A549 (cell line): ENCODE data around the gene SEMA6B.

Source experiments
- CBX2 ChIP-seq: fragments of 200-600 bp; sonication (generic); IDR thresholded peaks from 2 replicates; pipeline ENCODE4 v1.6.1; 2016; ENCODE audit warnings: low read depth, mild to moderate bottlenecking, borderline replicate concordance
- CEBPB ChIP-seq, 2 experiments: fragments of >200 bp in 1 of 2; sonication (Bioruptor Twin) in 1 of 2; formaldehyde crosslinking in 1 of 2; IDR thresholded peaks; 2 replicates each; pipeline ENCODE4 v1.6.1; 2012 to 2016
- HOXB13 ChIP-seq: fragments of 250-450 bp; sonication (Bioruptor Pico); IDR thresholded peaks from 2 replicates; pipeline ENCODE4 v1.5.0; 2020; ENCODE audit warnings: low read depth, mild to moderate bottlenecking, moderate library complexity
- KDM1A ChIP-seq: fragments of 200-600 bp; sonication (generic); IDR thresholded peaks from 2 replicates; pipeline ENCODE4 v1.6.1; 2016; ENCODE audit warnings: low read depth, mild to moderate bottlenecking
- POLR2A ChIP-seq: IDR thresholded peaks from 2 replicates; pipeline ENCODE4 v1.6.1; 2012; ENCODE audit warnings: mild to moderate bottlenecking, low read length
- RAD21 ChIP-seq, 2 experiments: fragments of >200 bp in 1 of 2; sonication (Bioruptor Twin) in 1 of 2; formaldehyde crosslinking in 1 of 2; IDR thresholded peaks in 1 of 2; conservative IDR thresholded peaks in 1 of 2; 2 replicates in 1 of 2; 3 replicates in 1 of 2; pipeline ENCODE4 v1.6.1; 2012 to 2018; ENCODE audit warnings: inconsistent platforms in 1 of 2
- RCOR1 ChIP-seq: fragments of 150-350 bp; IDR thresholded peaks from 2 replicates; pipeline ENCODE4 v1.6.1; 2014; ENCODE audit warnings: antibody characterized with exemption, low read length, low read depth
- ZC3H11A ChIP-seq: fragments of 450-650 bp; IDR thresholded peaks from 2 replicates; pipeline ENCODE4 v1.6.1; 2014; ENCODE audit warnings: antibody characterized with exemption, mild to moderate bottlenecking
- TF ChIP-seq, protein P1 (sequence below): IDR thresholded peaks from 2 replicates; pipeline ENCODE4 v1.6.1; 2012
- TF ChIP-seq, protein P2 (sequence below): IDR thresholded peaks from 2 replicates; pipeline ENCODE4 v1.6.1; 2012
- TF ChIP-seq, protein P3 (sequence below): fragments of >200 bp; sonication (Bioruptor Twin); formaldehyde crosslinking; IDR thresholded peaks from 3 replicates; pipeline ENCODE4 v1.5.1; 2016

DNA sequence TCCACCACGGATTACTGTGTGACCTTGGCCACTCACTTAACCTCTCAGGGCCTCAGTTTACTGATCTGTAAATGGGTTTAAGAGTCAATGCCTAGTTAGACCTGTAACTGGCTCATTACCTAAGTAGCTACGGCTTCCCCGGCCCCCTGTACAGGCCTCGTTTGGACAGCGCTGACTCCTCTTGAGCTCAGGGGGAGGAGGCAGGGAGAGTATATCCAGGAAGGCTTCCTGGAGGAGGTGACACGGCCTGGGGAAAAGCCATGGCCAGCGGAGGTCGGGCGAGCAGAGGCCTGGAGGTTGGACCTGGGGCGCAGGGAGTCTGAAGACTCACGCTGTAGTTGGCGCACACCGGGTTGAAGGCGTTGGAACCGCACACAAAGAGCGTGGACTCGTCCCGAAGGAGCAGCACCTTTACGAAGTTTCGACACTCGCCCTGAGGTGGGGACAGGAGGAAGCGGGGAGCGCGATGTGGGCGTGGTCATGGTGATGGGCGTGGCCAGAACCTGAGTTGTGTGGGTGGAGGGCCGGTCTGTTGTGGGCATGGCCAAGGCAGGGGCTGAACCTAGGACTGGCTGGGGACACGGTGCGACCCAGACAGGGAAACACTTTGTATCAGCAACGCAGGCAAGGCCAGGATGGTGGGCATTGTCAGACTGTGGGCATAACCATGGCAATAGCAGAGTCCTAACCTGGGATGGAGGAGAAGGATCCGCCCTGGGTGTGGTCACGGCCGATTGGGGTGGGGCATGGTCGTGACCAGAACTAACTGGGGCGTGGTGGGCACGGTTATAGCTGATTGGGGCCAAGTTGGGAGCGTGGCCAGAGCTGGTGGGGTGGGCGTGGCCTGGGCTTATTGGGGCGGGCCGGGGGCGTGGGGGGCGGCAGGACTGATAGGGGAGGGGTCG, 3.6 kb downstream of the SEMA6B start:
- TF ChIP-seq POLR2A (no peak), ZC3H11A (no peak), KDM1A (no peak), CEBPB (IDR thresholded peaks at IDR 0.05) (no peak), RCOR1 (no peak), CBX2 (no peak), HOXB13 (CRISPR knock-in tag) (no peak), RAD21 (conservative IDR thresholded peaks at IDR 0.05 in 1 of 2, IDR thresholded peaks at IDR 0.05 in 1 of 2) (no peak)
- TF ChIP-seq, protein P1, sequence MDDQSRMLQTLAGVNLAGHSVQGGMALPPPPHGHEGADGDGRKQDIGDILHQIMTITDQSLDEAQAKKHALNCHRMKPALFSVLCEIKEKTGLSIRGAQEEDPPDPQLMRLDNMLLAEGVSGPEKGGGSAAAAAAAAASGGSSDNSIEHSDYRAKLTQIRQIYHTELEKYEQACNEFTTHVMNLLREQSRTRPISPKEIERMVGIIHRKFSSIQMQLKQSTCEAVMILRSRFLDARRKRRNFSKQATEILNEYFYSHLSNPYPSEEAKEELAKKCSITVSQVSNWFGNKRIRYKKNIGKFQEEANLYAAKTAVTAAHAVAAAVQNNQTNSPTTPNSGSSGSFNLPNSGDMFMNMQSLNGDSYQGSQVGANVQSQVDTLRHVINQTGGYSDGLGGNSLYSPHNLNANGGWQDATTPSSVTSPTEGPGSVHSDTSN, result no peak
- TF ChIP-seq, protein P2, sequence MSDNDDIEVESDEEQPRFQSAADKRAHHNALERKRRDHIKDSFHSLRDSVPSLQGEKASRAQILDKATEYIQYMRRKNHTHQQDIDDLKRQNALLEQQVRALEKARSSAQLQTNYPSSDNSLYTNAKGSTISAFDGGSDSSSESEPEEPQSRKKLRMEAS, result no peak
- TF ChIP-seq, protein P3, sequence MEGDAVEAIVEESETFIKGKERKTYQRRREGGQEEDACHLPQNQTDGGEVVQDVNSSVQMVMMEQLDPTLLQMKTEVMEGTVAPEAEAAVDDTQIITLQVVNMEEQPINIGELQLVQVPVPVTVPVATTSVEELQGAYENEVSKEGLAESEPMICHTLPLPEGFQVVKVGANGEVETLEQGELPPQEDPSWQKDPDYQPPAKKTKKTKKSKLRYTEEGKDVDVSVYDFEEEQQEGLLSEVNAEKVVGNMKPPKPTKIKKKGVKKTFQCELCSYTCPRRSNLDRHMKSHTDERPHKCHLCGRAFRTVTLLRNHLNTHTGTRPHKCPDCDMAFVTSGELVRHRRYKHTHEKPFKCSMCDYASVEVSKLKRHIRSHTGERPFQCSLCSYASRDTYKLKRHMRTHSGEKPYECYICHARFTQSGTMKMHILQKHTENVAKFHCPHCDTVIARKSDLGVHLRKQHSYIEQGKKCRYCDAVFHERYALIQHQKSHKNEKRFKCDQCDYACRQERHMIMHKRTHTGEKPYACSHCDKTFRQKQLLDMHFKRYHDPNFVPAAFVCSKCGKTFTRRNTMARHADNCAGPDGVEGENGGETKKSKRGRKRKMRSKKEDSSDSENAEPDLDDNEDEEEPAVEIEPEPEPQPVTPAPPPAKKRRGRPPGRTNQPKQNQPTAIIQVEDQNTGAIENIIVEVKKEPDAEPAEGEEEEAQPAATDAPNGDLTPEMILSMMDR, result no peak
